HG02759 (cell line): ENCODE data around the gene HSD17B1.
A peak's percentile ranks its signal among the peaks of the same experiment; 100 is the strongest.
"Not testable (repeated sequence)": the region's sequence is repeated elsewhere in the genome, so short reads cannot be mapped to it uniquely, and the experiment has no call there.

Source experiments
- ATAC-seq: cut with Tn5 transposase; IDR thresholded peaks from one replicate; pipeline ENCODE4 v1.9.1; 2021; ENCODE audit warnings: mild to moderate bottlenecking, moderate library complexity; ENCODE audit not compliant: unreplicated experiment

HSD17B1 gene

DNA sequence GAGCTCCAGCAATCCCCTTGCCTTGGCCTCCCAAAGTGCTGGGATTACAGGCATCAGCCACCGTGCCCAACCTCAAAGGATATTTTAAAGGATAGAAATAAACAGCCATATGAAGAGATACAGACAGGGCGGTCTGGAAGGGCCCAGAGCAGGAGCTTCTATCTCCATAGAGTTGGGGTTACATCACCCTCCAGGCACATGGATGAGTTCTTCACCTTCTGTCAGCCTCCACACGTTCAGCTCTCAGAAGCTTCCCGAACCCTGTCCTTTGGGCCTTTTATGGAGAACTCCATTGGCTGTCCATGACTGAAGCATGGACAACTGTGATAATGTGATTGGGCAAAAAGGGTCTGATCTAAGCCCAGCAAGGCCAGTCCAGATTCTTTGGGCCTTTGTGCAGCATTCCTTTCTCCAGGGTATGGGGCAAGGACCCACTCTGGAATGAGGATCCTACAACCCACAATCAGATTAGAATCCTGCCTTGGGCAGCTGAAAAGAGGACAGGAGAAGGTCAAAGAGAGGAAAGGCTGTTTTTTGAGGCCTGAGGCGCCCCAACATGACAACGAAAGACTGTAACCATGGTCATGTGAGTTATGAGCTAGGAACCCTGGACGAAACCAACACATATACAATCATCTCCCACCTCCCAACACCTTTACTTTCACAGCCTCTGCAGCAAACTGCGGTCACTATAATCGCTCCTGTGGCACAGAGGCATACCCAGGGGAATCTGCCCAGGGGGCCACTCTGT, 6.8 kb upstream of the HSD17B1 start:
- ATAC-seq, result not testable (repeated sequence)

DNA sequence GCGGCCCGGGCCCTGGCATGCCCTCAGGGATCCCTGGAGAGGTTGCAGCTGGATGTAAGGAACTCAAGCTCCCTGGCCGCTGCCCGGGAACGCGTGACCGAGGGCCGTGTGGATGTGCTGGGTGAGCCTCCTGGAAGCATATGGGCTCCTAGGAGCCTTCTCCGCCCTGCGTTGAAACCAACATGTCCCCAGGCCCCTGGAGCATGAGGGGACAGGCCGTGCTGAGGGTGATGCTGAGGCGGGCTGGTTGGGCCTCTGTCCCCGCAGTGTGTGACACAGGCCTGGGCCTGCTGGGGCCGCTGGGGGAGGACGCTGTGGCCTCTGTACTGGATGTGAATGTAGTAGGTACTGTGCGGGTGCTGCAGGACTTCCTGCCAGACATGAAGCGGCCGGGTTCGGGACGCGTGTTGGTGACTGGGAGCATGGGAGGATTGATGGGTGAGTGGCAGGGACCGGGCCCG, 5.7 kb upstream of the HSD17B1 start:
- ATAC-seq, result no peak

- no peak for ATAC-seq
Observed at GRCh38 chr17:42547698-42548069, 5.0 kb upstream of the HSD17B1 start.

- peak; percentile 73 for ATAC-seq
Observed at GRCh38 chr17:42548070-42548837, 4.5 kb upstream of the HSD17B1 start.

GRCh38 chr17:42548993-42549755, 3.5 kb upstream of the HSD17B1 start:
- ATAC-seq, result no peak

DNA sequence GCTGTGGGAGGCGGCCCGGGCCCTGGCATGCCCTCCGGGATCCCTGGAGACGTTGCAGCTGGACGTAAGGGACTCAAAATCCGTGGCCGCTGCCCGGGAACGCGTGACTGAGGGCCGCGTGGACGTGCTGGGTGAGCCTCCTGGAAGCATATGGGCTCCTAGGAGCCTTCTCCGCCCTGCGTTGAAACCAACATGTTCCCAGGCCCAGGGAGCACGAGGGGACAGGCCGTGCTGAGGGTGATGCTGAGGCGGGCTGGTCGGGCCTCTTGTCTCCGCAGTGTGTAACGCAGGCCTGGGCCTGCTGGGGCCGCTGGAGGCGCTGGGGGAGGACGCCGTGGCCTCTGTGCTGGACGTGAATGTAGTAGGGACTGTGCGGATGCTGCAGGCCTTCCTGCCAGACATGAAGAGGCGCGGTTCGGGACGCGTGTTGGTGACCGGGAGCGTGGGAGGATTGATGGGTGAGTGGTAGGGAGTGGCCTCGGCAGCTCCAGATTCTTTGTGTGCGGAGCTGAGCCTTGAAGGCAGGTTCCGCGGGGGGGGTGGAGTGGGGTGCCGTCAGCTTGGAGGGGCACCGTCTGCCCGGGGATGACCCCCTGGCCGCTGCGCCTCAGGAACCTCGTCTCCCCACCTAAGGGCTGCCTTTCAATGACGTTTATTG, 567 bp downstream of the HSD17B1 start:
- ATAC-seq, result no peak

GRCh38 chr17:42553866-42554249, 1.1 kb downstream of the HSD17B1 start:
- no peak for ATAC-seq

DNA sequence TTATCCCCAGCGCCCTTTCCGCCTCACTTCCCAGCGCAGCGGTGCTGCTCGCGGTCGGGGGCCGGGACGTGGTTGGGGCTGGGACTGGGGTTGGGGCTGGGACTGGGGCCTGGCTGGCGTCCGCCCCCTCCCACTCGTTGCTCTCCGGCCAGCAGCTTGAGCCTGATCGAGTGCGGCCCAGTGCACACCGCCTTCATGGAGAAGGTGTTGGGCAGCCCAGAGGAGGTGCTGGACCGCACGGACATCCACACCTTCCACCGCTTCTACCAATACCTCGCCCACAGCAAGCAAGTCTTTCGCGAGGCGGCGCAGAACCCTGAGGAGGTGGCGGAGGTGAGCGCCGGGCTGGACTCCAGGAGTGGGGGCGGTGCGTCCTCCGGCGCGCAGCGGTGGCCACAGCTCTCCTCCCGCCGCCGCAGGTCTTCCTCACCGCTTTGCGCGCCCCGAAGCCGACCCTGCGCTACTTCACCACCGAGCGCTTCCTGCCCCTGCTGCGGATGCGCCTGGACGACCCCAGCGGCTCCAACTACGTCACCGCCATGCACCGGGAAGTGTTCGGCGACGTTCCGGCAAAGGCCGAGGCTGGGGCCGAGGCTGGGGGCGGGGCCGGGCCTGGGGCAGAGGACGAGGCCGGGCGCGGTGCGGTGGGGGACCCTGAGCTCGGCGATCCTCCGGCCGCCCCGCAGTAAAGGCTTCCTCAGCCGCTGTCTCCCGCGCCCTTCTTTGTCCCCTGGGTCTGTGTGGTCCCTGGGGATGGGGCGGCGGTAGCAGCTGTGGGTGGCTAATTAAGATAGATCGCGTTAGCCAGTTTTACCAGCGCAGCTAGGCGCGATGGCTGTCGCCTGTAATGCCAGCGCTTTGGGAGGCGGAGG, 1.8 kb downstream of the HSD17B1 start:
- peak; percentile 87 for ATAC-seq

- peak; percentile 6 for ATAC-seq
Observed at GRCh38 chr17:42555122-42555622, 2.4 kb downstream of the HSD17B1 start.

DNA sequence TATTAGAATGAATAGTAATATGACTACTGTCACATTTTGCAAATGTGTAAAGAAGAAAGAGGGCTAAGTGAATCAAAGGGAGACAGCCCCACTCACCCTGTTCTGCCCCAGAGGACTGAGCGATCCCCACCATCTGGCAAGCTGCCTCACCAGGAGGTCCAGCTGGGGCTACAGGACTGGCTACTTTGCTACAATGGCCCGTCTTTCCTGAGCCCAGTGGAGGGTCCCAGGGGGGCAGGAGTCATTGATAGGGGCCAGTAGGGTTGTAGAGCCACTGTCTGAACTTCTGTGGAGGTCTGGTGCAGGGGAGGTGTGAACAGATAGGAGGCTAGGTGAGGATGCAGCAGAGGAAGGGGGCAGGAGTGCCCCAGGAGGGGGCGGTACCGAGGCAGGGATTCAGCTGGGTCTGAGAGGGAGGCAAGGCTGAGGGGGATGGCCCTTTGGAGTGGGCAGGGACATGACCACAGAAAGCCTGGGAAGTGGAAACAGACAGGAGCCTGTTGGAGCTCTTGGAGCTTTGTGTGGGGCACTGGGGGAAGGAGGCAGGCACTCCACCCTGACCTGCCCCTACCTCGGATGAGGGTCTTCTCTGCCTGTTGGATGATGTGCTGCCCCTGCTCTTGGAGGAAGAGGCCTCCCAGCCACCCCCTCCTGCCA, 3.4 kb downstream of the HSD17B1 start:
- not testable (repeated sequence) for ATAC-seq

DNA sequence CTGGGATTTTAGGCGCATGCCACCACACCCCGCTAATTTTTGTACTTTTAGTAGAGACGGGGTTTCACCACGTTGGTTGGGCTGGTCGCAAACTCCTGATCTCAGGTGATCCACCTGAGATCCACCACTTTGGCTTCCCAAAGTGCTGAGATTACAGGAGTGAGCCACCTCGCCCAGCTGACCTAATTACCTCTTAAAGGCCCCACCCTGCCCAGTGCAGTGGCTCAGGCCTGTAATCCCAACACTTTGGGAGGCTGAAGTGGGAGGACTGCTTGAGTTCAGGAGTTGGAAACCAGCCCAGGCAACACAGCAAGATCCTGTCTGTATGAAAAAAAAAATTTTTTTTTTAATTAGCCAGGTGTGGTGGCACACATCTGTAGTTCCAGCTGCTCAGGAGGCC, 6.4 kb downstream of the HSD17B1 start:
- ATAC-seq, result no peak

- no peak for ATAC-seq
Observed at GRCh38 chr17:42560246-42560645, 7.5 kb downstream of the HSD17B1 start.

DNA sequence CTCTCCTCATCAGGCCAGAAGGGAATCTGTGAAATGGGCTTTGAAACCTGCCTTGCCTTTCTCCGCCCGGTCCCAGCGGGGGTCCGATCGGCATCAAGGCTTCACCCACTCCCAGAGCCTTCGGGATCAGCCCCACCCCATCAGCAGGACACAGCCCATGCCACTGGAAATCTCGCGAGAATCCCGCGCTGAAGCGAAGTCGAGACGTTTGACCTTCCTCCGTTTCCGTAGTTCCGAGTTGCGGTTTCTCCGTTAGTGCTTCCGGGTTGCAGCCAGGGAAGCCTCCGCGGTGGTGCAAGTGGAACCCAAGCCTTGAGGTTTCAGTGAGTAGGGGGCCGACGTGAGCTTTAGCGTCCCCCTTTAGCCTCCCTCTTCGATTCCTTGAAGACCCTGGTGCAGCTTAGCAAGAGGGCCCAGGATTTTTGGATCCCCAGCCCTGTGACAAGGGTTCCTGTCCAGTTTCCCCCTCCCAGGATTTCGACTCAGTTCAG, 9.2 kb downstream of the HSD17B1 start, which contains the start of gene COASY:
TSS of gene COASY (plus strand) at position 252 of the 491 bp plus-strand sequence. CDS start 475 bp downstream, outside the sequence.
- peak; percentile 49 for ATAC-seq

- ATAC-seq, result peak; percentile 1
Observed at GRCh38 chr17:42562388-42563142, 9.8 kb downstream of the HSD17B1 start.

DNA sequence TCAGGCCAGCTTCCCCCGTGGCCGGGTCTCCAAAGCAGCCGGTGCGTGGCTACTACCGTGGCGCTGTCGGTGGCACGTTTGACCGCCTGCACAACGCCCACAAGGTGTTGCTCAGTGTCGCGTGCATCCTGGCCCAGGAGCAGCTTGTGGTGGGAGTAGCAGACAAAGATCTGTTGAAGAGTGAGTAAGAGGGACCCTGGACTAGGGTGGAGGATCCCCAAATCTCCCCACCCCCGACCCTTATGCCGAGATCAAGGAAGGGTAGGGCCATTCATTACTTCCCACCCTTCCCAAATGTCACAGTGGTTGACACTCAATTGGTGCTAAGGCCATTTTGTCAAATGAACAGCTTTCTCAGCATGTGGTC, 10.4 kb downstream of the HSD17B1 start:
- no peak for ATAC-seq

DNA sequence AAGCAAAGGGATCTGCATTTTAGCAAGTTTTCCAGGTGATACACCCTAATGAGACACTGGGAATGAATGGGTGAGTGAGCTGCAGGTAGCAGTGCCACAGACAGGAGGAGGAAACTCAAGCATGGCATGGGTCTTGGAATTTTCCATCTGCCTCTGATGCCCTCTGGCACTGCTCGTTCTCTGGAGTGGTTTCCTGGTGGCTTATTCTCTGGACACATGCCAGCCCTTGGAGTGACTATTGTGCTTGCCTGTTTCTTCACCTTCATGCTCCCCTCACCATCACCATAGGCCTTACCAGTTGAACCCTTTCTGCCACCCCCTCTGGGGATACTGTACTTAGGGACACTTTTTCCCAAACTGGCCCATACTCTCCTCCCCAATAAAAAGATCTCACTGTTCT, 10.8 kb downstream of the HSD17B1 start:
- no peak for ATAC-seq

DNA sequence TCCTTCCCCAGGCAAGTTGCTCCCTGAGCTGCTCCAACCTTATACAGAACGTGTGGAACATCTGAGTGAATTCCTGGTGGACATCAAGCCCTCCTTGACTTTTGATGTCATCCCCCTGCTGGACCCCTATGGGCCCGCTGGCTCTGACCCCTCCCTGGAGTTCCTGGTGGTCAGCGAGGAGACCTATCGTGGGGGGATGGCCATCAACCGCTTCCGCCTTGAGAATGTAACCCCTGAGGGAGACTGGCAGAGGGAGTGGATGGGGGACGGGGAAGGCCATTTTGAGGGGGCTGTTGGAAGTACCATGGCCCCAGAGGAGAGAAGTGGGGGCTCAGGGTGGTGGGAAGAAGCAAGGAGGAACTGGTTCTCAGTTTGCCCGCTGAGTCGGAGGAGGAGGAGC, 11.2 kb downstream of the HSD17B1 start:
- ATAC-seq, result no peak

DNA sequence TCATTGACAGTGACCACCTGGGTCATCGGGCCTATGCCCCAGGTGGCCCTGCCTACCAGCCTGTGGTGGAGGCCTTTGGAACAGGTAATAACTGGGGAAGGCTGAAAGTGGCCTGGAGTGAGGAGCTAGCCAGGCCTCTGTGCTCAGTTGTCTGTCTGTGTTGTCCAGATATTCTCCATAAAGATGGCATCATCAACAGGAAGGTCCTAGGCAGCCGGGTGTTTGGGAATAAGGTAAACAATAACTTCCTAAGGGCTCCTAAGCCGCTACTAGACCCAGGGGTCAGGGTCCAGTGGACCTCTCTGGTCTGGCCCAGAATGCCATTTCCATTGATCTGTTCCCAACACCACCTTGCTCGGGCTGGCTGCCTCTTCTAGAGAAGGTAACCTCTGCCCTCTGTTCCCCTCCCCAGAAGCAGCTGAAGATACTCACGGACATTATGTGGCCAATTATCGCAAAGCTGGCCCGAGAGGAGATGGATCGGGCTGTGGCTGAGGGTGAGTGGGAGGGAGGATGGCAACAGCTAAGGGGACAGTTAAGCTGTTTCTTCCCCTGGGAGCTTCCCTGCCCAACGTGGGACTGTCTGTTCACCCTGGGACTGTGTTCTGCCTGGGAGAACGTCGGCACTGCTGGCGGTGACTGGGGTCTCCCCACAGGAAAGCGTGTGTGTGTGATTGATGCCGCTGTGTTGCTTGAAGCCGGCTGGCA, 12.2 kb downstream of the HSD17B1 start:
- no peak for ATAC-seq
